Osteoblast (primary cell): Measurements from ENCODE around the gene AK2. TPM values are rescaled to one million over a fixed set of nuclear protein-coding genes. Genes with fewer than 3 reads are reported as not detected.

Source experiments
- DNase-seq: peaks from one replicate; pipeline ENCODE4 v3.0.0; 2011; ENCODE audit warnings: low spot score, mixed read lengths; ENCODE audit not compliant: insufficient read length; ENCODE audit errors: missing footprints
- H2AFZ ChIP-seq: 2 replicates; pipeline ENCODE4 v1.6.0; 2011; ENCODE audit warnings: mild to moderate bottlenecking, low read length
- H3K27ac ChIP-seq: 2 replicates; pipeline ENCODE4 v1.5.1; 2011; ENCODE audit warnings: mild to moderate bottlenecking, low read depth, low read length, moderate library complexity
- H3K27me3 ChIP-seq: 2 replicates; pipeline ENCODE4 v1.6.0; 2012; ENCODE audit warnings: mild to moderate bottlenecking, control low read depth, inconsistent platforms, low read length, moderate library complexity; ENCODE audit not compliant: insufficient read depth
- H3K36me3 ChIP-seq: 2 replicates; pipeline ENCODE4 v1.5.1; 2011; ENCODE audit warnings: mild to moderate bottlenecking, low read length, control low read depth, moderate library complexity; ENCODE audit not compliant: insufficient read depth
- H3K4me1 ChIP-seq: 2 replicates; pipeline ENCODE4 v1.5.1; 2011; ENCODE audit warnings: mild to moderate bottlenecking, low read length, control low read depth, moderate library complexity; ENCODE audit not compliant: insufficient read depth
- H3K4me2 ChIP-seq: 2 replicates; pipeline ENCODE4 v1.6.0; 2011; ENCODE audit warnings: mild to moderate bottlenecking, low read length; ENCODE audit not compliant: insufficient read depth
- H3K4me3 ChIP-seq: fragments of 200-600 bp; sonication (generic); 3 replicates; pipeline ENCODE4 v1.5.1; 2012; ENCODE audit warnings: mild to moderate bottlenecking, low read length, inconsistent platforms; ENCODE audit not compliant: insufficient read depth
- H3K79me2 ChIP-seq: 2 replicates; pipeline ENCODE4 v1.6.0; 2012; ENCODE audit warnings: mild to moderate bottlenecking, low read length, control low read depth, inconsistent platforms; ENCODE audit not compliant: insufficient read depth
- H3K9me3 ChIP-seq: 2 replicates; pipeline ENCODE4 v1.5.1; 2011; ENCODE audit warnings: low read depth, low read length, control low read depth
- H4K20me1 ChIP-seq: 2 replicates; pipeline ENCODE4 v1.6.0; 2012; ENCODE audit warnings: mild to moderate bottlenecking, low read length, control low read depth; ENCODE audit not compliant: insufficient read depth
- total RNA-seq: library from RNA; depleted of rRNA; stranded (reverse); fragments of >200 nt; gene quantifications from 2 replicates; pipeline ENCODE4 v1.2.3, GENCODE V29; 2012
- TF ChIP-seq, protein P1 (sequence below): IDR thresholded peaks from 2 replicates; pipeline ENCODE4 v1.5.1; 2011; ENCODE audit warnings: mild to moderate bottlenecking, low read depth, low read length, moderate library complexity; ENCODE audit errors: extremely low read depth

Gene AK2
- total RNA-seq, 1 donor = 139 TPM

DNA sequence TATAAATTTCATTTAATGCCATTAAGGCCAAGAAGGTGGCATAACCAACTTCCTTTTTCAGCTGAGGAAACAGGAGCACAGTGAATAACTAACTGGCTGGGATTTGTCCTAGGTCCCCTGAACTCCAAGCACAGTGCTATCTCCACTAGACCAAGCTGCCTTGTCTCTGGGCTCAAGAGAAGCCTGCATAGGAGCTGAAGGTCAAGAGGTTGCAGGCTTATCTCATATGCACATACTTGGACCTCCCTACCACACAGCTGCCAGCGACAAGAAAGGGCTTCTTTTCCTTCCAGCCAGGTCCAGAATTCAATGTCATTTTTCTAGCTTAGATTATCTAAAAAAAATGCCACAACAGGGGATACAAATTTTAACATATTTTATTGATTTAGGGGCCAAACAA is 27.1 kb downstream of the AK2 start:
- no peak overlapping the region for H3K27ac ChIP-seq
- H3K4me2 ChIP-seq = no peak overlapping the region
- H4K20me1 ChIP-seq = peaks cover 3% of the 10 kb centered on the region
- no peak overlapping the region for H2AFZ ChIP-seq
- TF ChIP-seq, protein P1, sequence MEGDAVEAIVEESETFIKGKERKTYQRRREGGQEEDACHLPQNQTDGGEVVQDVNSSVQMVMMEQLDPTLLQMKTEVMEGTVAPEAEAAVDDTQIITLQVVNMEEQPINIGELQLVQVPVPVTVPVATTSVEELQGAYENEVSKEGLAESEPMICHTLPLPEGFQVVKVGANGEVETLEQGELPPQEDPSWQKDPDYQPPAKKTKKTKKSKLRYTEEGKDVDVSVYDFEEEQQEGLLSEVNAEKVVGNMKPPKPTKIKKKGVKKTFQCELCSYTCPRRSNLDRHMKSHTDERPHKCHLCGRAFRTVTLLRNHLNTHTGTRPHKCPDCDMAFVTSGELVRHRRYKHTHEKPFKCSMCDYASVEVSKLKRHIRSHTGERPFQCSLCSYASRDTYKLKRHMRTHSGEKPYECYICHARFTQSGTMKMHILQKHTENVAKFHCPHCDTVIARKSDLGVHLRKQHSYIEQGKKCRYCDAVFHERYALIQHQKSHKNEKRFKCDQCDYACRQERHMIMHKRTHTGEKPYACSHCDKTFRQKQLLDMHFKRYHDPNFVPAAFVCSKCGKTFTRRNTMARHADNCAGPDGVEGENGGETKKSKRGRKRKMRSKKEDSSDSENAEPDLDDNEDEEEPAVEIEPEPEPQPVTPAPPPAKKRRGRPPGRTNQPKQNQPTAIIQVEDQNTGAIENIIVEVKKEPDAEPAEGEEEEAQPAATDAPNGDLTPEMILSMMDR = no peak
- H3K9me3 ChIP-seq = no peaks in the 10 kb centered on the region
- DNase-seq = no peak
- H3K79me2 ChIP-seq = no peaks in the 10 kb centered on the region
- no peak overlapping the region for H3K4me3 ChIP-seq
- peaks cover 26% of the 10 kb centered on the region for H3K4me1 ChIP-seq
- no peaks in the 10 kb centered on the region for H3K27me3 ChIP-seq
- H3K36me3 ChIP-seq = peaks cover 63% of the 10 kb centered on the region

DNA sequence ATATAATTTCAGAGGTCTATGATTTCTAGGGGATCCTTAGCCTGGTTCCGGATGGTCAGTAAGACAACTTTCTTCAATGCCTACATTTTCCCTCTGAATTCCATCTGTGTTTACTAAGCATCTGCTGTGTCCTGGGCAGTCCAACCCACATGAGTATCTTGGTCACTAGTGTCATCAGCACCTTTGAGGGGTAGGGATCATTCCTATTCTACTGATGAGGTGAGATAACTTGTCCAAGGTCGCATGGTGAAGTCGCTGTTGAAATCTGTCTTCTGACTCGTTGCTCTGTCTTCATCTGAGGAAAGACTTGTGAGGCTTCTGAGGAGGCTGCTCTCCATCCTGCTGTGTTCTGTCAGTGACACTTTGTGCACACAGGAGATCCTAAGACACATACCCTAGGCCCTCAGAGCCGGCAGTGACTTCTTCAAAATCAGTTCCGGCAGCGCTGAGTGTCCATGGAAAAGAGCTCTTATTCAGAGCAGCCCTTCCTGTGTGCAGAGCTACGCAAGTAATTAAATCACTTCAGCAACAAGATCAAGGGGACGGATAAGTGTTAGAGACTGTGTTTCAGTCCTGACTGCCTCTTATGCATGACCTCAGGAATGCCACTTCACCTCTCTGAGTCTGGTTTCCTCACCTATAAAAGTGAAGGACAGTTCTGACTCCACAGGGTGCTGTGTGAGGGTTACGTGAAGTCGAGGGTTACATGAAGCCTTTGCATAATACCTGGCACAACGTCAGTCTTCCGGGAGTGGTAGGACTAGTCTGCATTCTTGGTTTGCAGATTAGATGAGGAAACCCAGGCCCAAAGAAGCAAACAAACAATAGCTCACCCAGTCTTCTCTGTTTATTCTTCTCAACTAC is 28.4 kb downstream of the AK2 start:
- H3K79me2 ChIP-seq = no peaks in the 10 kb centered on the region
- no peak overlapping the region for H3K4me2 ChIP-seq
- TF ChIP-seq, protein P1 = no peak
- no peak for DNase-seq
- H3K9me3 ChIP-seq = no peaks in the 10 kb centered on the region
- no peaks in the 10 kb centered on the region for H3K27me3 ChIP-seq
- peaks cover 51% of the 10 kb centered on the region for H3K36me3 ChIP-seq
- H4K20me1 ChIP-seq = peaks cover 3% of the 10 kb centered on the region
- H3K27ac ChIP-seq = peak overlapping the region; percentile 7
- no peak overlapping the region for H2AFZ ChIP-seq
- H3K4me1 ChIP-seq = peaks cover 29% of the 10 kb centered on the region
- H3K4me3 ChIP-seq = no peak overlapping the region

DNA sequence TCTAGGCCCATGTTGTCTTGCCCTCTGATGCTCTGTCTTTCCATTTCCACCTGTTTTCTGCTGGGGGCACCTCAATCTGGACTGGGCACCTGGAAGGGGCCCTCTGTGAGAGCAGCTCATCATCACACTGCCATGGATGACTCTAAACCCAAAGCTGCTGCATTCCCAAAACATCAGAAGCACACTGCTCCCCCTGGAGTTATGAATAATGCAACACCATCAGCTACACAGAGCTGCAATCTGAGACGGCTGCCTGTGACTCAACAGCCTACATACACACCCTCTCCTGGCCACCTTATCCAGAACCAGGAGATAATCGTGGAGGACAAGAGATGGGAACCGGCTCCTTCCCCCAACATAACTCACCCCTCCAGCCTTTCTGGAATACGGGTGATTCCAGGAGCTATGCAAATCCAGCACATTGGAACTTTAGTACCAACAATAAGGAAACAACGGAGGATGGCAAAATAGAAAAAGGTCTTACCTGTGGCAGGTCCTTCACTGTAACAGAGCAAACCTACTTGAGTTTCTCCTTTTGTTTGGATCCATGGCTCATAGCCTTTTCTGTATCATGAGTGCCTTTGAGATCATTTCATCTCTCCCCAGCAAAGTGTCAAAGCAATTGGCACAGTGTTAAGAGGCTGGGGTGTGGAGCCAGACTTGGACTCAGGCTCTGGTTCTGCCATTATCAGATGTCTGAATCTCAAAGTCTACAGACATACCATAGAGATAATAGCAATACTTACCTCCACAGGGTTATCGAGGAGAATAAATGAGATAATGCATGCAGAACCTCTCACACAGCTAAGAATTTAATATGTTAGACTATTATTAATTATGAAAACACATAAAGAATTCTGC is 29.3 kb downstream of the AK2 start:
- Histone ChIP-seq H3K4me3 (no peak overlapping the region), H3K27me3 (no peaks in the 10 kb centered on the region), H3K9me3 (no peaks in the 10 kb centered on the region), H3K36me3 (peaks cover 42% of the 10 kb centered on the region), H3K27ac (peak overlapping the region; percentile 7), H3K79me2 (no peaks in the 10 kb centered on the region), H4K20me1 (peaks cover 3% of the 10 kb centered on the region), H3K4me1 (peaks cover 29% of the 10 kb centered on the region), H2AFZ (no peak overlapping the region), H3K4me2 (no peak overlapping the region)
- TF ChIP-seq, protein P1 = peak; percentile 82
- DNase-seq = peak; percentile 93
